Stimulated activated naive CD4-positive, alpha-beta T cell treated with Interleukin-2 at 50 U/mL for 16 hours (primary cell): ENCODE measurements around the gene SH2D1B.
"Not testable (repeated sequence)": the region's sequence is repeated elsewhere in the genome, so short reads cannot be mapped to it uniquely, and the experiment has no call there.

Source experiments
- DNase-seq: peaks from one replicate; lab custom pipeline; 2025; lab: John Stamatoyannopoulos, UW

The SH2D1B gene

GRCh38 chr1:162412002-162412401 lies at the start of gene SH2D1B:
SH2D1B (minus strand) TSS chr1:162412136; CDS start chr1:162412016, 120 bp downstream.
- DNase-seq = no peak

- no peak for DNase-seq
Measured at GRCh38 chr1:162458236-162458635, 46.3 kb upstream of the SH2D1B start.

GRCh38 chr1:162456323-162456722 lies 44.4 kb upstream of the SH2D1B start:
- DNase-seq = no peak

GRCh38 chr1:162454361-162454760 lies 42.4 kb upstream of the SH2D1B start:
- not testable (repeated sequence) for DNase-seq

GRCh38 chr1:162446946-162447345 lies 35.0 kb upstream of the SH2D1B start:
- DNase-seq = no peak

- no peak for DNase-seq
Measured at GRCh38 chr1:162444903-162445302, 33.0 kb upstream of the SH2D1B start.

GRCh38 chr1:162432977-162433713 lies 21.2 kb upstream of the SH2D1B start:
- not testable (repeated sequence) for DNase-seq

- DNase-seq = no peak
Measured at GRCh38 chr1:162430583-162430982, 18.6 kb upstream of the SH2D1B start.

- no peak for DNase-seq
Measured at GRCh38 chr1:162422662-162423375, 10.9 kb upstream of the SH2D1B start.

- no peak for DNase-seq
Measured at GRCh38 chr1:162421258-162422164, 9.6 kb upstream of the SH2D1B start.

GRCh38 chr1:162420120-162420519 lies 8.2 kb upstream of the SH2D1B start:
- no peak for DNase-seq

GRCh38 chr1:162419450-162419931 lies 7.6 kb upstream of the SH2D1B start:
- not testable (repeated sequence) for DNase-seq

GRCh38 chr1:162418584-162418983 lies 6.6 kb upstream of the SH2D1B start:
- DNase-seq = not testable (repeated sequence)

- DNase-seq = no peak
Measured at GRCh38 chr1:162417650-162418049, 5.7 kb upstream of the SH2D1B start.

GRCh38 chr1:162416909-162417308 lies 5.0 kb upstream of the SH2D1B start:
- no peak for DNase-seq

GRCh38 chr1:162416215-162416614 lies 4.3 kb upstream of the SH2D1B start:
- DNase-seq = no peak

- DNase-seq = no peak
Measured at GRCh38 chr1:162407539-162407938, 4.4 kb downstream of the SH2D1B start.

GRCh38 chr1:162406811-162407210 lies 5.1 kb downstream of the SH2D1B start:
- DNase-seq = no peak

- DNase-seq = no peak
Measured at GRCh38 chr1:162405800-162406199, 6.1 kb downstream of the SH2D1B start.

- no peak for DNase-seq
Measured at GRCh38 chr1:162404550-162405160, 7.3 kb downstream of the SH2D1B start.

- DNase-seq = no peak
Measured at GRCh38 chr1:162400790-162401355, 11.1 kb downstream of the SH2D1B start.
